Measurements from ENCODE around the gene KLRC1. TPM values are rescaled to one million over a fixed set of nuclear protein-coding genes. Genes with fewer than 3 reads are reported as not detected.

KLRC1 gene
- total RNA-seq, 1 donor from 2014 or later = not detected

DNA sequence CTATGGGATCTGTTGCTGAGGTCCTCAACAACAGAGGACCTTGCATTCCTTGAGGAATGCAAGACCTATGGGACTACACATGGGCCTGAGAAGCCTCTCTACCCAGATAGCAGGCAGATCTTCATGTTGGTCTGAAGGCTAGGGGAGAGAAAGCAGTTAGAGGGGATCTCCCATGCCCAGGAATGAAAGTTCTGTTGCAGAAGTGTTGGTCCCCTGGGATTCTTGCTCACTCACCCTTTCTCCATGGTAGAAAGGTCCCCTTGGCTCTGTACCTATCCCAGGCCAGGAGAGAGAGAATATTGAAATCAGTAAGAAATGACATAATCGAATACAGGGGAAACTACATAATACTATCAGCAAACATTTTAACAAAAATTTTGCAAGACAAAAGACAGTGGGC lies 16.5 kb upstream of the KLRC1 start:
- no peak overlapping the region for H3K27ac Mint-ChIP-seq (ENCODE audit: unreplicated experiment)
- TF ChIP-seq CTCF (conservative IDR thresholded peaks at IDR 0.05) = no peak
- H3K27me3 Mint-ChIP-seq (ENCODE audit: low read depth) = no peaks in the 10 kb centered on the region

GRCh38 chr12:10466311-10466710 lies 13.1 kb upstream of the KLRC1 start:
- H3K4me1 Mint-ChIP-seq = no peaks in the 10 kb centered on the region
- peaks cover 5% of the 10 kb centered on the region for H3K27me3 Mint-ChIP-seq (ENCODE audit: low read depth)
- peaks cover 3% of the 10 kb centered on the region for H3K36me3 Mint-ChIP-seq (ENCODE audit: low read depth)
- TF ChIP-seq CTCF (conservative IDR thresholded peaks at IDR 0.05) = no peak
- peaks cover 14% of the 10 kb centered on the region for H3K9me3 Mint-ChIP-seq
- no peak overlapping the region for H3K27ac Mint-ChIP-seq (ENCODE audit: unreplicated experiment)
- no peak for DNase-seq (ENCODE audit: low read depth, low spot score)
- H3K4me3 Mint-ChIP-seq = no peak overlapping the region

More for the DNA sequence above, 16.5 kb upstream of the KLRC1 start:
- Mint-ChIP-seq H3K9me3 (peaks cover 2% of the 10 kb centered on the region), H3K4me1 (no peaks in the 10 kb centered on the region), H3K36me3 (ENCODE audit: low read depth) (no peaks in the 10 kb centered on the region), H3K4me3 (no peak overlapping the region)
- no peak for DNase-seq (ENCODE audit: low read depth, low spot score)

DNA sequence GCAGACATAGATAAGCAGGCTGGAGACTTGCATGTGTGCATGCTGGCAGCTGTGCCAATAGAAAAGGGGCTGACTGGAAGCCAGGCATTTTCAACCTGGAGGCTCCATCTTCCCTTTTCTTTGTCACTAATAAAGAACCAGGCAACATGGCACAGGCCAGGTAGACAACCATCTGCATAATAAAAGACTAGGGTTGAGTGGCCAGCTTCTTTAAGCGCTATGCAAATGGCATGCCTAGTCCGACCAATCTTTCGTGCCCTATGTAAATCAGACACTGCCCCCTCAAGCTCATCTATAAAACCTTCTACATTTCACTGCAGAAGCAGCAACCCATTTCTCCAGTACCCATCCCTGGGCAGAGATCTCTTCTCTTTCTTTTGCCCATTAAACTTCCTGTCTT lies 4.6 kb upstream of the KLRC1 start:
- no peak overlapping the region for H3K27ac Mint-ChIP-seq (ENCODE audit: unreplicated experiment)
- DNase-seq (ENCODE audit: low read depth, low spot score) = no peak
- H3K4me1 Mint-ChIP-seq = no peaks in the 10 kb centered on the region
- peaks cover 48% of the 10 kb centered on the region for H3K9me3 Mint-ChIP-seq
- H3K4me3 Mint-ChIP-seq = no peak overlapping the region
- H3K27me3 Mint-ChIP-seq (ENCODE audit: low read depth) = peaks cover 5% of the 10 kb centered on the region
- H3K36me3 Mint-ChIP-seq (ENCODE audit: low read depth) = peaks cover 11% of the 10 kb centered on the region
- TF ChIP-seq CTCF (conservative IDR thresholded peaks at IDR 0.05) = no peak

- no peak overlapping the region for H3K4me3 Mint-ChIP-seq
- H3K36me3 Mint-ChIP-seq (ENCODE audit: low read depth) = peaks cover 10% of the 10 kb centered on the region
- H3K27me3 Mint-ChIP-seq (ENCODE audit: low read depth) = peaks cover 2% of the 10 kb centered on the region
- TF ChIP-seq CTCF (conservative IDR thresholded peaks at IDR 0.05) = no peak
- H3K9me3 Mint-ChIP-seq = peaks cover 40% of the 10 kb centered on the region
- no peak for DNase-seq (ENCODE audit: low read depth, low spot score)
- H3K4me1 Mint-ChIP-seq = no peaks in the 10 kb centered on the region
- H3K27ac Mint-ChIP-seq (ENCODE audit: unreplicated experiment) = no peak overlapping the region
These were observed 3.7 kb upstream of the KLRC1 start for GRCh38 chr12:10456856-10457255.

DNA sequence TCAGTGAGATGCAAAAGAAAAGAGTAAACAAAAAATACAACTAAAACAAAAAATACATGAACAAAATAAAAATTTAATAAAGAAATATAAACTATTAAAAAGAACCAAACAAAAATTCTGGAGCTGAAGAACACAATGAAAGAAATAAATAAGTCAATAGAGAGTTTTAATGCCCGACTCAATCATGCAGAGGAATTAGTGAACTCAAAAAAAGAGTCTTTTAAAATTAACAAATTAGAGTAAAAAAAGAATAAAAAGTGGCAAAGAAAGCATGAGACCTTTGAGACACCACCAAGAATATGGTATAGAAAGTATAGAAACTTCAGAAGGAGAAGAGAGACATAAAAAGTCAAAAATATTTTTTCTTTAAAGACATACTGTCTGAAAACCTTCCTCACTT lies 2.6 kb upstream of the KLRC1 start:
- no peaks in the 10 kb centered on the region for H3K27me3 Mint-ChIP-seq (ENCODE audit: low read depth)
- no peak overlapping the region for H3K27ac Mint-ChIP-seq (ENCODE audit: unreplicated experiment)
- peaks cover 37% of the 10 kb centered on the region for H3K9me3 Mint-ChIP-seq
- no peaks in the 10 kb centered on the region for H3K4me1 Mint-ChIP-seq
- no peak for DNase-seq (ENCODE audit: low read depth, low spot score)
- H3K36me3 Mint-ChIP-seq (ENCODE audit: low read depth) = peaks cover 8% of the 10 kb centered on the region
- no peak for TF ChIP-seq CTCF (conservative IDR thresholded peaks at IDR 0.05)
- H3K4me3 Mint-ChIP-seq = no peak overlapping the region

DNA sequence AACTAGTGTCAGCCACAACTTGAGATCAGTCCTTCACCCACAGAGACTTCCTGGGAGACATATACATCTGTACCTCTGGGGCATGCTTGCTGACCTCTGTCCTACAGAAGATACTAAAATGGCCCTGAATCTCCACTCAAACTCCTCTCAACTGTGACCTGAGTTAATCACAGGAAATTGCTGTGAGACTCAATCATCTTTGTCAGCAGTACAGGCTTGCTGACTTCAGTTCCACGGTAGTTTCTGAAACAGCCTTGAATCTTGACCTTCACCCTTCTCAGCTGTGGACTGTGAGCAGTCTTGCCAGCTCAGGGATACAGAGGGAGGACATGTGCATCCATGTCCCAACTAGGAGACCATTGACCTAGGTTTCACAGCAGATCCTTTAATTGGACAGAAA lies 1.4 kb upstream of the KLRC1 start:
- H3K27me3 Mint-ChIP-seq (ENCODE audit: low read depth) = no peaks in the 10 kb centered on the region
- no peak for TF ChIP-seq CTCF (conservative IDR thresholded peaks at IDR 0.05)

More for the DNA sequence above, 1.4 kb upstream of the KLRC1 start:
- Mint-ChIP-seq H3K4me3 (no peak overlapping the region), H3K4me1 (no peaks in the 10 kb centered on the region), H3K27ac (ENCODE audit: unreplicated experiment) (no peak overlapping the region), H3K36me3 (ENCODE audit: low read depth) (peaks cover 6% of the 10 kb centered on the region), H3K9me3 (peaks cover 28% of the 10 kb centered on the region)
- no peak for DNase-seq (ENCODE audit: low read depth, low spot score)
